Adrenal gland (tissue), 5 donors: Measurements from ENCODE around the gene XYLT1.
"Not testable (repeated sequence)": the region's sequence is repeated elsewhere in the genome, so short reads cannot be mapped to it uniquely, and the experiment has no call there.

Experiments used
- POLR2A ChIP-seq, 2 donors: fragments of 450-650 bp; IDR thresholded peaks; one replicate each; pipeline ENCODE4 v1.6.1; 2017; ENCODE audit warnings: antibody characterized with exemption in 2 of 2, mild to moderate bottlenecking in 2 of 2, moderate library complexity in 1 of 2
- TF ChIP-seq, protein P1 (sequence below), 6 experiments: fragments of 450-650 bp in 4 of 6; fragments of 200-600 bp in 2 of 6; sonication (generic) in 1 of 6; IDR thresholded peaks; 1 replicate in 5 of 6; 2 replicates in 1 of 6; pipeline versions ENCODE4 v1.5.1 to v1.8.0; 2016 to 2021; ENCODE audit warnings: antibody characterized with exemption in 6 of 6, mild to moderate bottlenecking in 2 of 6, moderate library complexity in 1 of 6
- donor health status: DM: no; HTN: no; CAD: no.

DNA sequence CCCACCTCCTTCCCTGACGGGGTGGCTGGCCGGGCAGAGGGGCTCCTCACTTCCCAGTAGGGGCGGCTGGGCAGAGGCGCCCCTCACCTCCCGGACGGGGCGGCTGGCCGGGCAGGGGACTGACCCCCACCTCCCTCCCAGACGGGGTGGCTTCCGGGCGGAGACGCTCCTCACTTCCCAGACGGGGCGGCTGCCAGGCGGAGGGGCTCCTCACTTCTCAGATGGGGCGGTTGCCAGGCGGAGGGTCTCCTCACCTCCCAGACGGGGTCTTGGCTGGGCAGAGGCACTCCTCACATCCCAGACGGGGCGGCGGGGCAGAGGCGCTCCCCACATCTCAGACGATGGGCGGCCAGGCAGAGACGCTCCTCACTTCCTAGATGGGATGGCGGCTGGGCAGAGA, 35.1 kb upstream of the XYLT1 start:
- not testable (repeated sequence) for TF ChIP-seq POLR2A (IDR thresholded peaks at IDR 0.05)
- TF ChIP-seq, protein P1, sequence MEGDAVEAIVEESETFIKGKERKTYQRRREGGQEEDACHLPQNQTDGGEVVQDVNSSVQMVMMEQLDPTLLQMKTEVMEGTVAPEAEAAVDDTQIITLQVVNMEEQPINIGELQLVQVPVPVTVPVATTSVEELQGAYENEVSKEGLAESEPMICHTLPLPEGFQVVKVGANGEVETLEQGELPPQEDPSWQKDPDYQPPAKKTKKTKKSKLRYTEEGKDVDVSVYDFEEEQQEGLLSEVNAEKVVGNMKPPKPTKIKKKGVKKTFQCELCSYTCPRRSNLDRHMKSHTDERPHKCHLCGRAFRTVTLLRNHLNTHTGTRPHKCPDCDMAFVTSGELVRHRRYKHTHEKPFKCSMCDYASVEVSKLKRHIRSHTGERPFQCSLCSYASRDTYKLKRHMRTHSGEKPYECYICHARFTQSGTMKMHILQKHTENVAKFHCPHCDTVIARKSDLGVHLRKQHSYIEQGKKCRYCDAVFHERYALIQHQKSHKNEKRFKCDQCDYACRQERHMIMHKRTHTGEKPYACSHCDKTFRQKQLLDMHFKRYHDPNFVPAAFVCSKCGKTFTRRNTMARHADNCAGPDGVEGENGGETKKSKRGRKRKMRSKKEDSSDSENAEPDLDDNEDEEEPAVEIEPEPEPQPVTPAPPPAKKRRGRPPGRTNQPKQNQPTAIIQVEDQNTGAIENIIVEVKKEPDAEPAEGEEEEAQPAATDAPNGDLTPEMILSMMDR (IDR thresholded peaks at IDR 0.05) = not testable (repeated sequence)
